ENCODE measurements around the gene SERBP1.

SERBP1 gene

DNA sequence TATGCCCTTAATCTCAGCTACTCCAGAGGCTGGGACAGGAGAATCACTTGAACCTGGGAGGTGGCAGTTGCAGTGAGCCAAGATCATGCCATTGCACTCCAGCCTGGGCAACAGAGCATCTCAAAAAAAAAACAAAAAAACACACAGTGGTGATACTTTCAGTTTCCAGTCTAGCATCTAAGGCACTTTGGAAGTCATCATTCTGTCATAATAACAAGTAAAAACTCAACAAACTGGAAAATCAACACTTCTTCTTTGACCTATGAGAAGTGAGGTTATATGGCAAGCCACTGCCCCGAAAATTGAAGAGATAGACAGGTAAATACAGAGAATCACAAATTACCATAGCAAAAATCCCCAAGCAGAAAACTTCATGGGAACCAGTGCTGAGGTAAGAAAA, 70.6 kb downstream of the SERBP1 start:
- no peak for DNase-seq
